ENCODE data around the gene PTPRM. TPM values are rescaled to one million over a fixed set of nuclear protein-coding genes. Genes with fewer than 3 reads are reported as not detected.

PTPRM gene
- total RNA-seq, 1 donor from 2014 or later = 32.3 TPM

- peak; percentile 11 to 65 for DNase-seq (ENCODE audit: low read depth in 2 of 2)
These were observed 634 bp downstream of the PTPRM start for GRCh38 chr18:7567474-7568425.

- DNase-seq (ENCODE audit: low read depth in 2 of 2) = peak in 1 of 2 donors; percentile 42
These were observed 1.3 kb downstream of the PTPRM start for GRCh38 chr18:7568426-7568825.

GRCh38 chr18:7571626-7572025 is 4.5 kb downstream of the PTPRM start:
- DNase-seq (ENCODE audit: low read depth in 2 of 2) = no peak

- peak in 1 of 2 donors; percentile 41 for DNase-seq (ENCODE audit: low read depth in 2 of 2)
These were observed 5.7 kb downstream of the PTPRM start for GRCh38 chr18:7572822-7573221.

GRCh38 chr18:7575465-7576028 is 8.4 kb downstream of the PTPRM start:
- DNase-seq (ENCODE audit: low read depth in 2 of 2) = peak in 1 of 2 donors; percentile 14

- no peak for DNase-seq (ENCODE audit: low read depth in 2 of 2)
These were observed 9.0 kb downstream of the PTPRM start for GRCh38 chr18:7576077-7576476.

- DNase-seq (ENCODE audit: low read depth in 2 of 2) = no peak
These were observed 9.6 kb downstream of the PTPRM start for GRCh38 chr18:7576685-7577084.

GRCh38 chr18:7577706-7578105 is 10.6 kb downstream of the PTPRM start:
- DNase-seq (ENCODE audit: low read depth in 2 of 2) = no peak

GRCh38 chr18:7579176-7579917 is 12.2 kb downstream of the PTPRM start:
- DNase-seq (ENCODE audit: low read depth in 2 of 2) = no peak

GRCh38 chr18:7579918-7580542 is 12.9 kb downstream of the PTPRM start:
- DNase-seq (ENCODE audit: low read depth in 2 of 2) = no peak

GRCh38 chr18:7584646-7585275 is 17.6 kb downstream of the PTPRM start:
- DNase-seq (ENCODE audit: low read depth in 2 of 2) = no peak

GRCh38 chr18:7585276-7585670 is 18.2 kb downstream of the PTPRM start:
- DNase-seq (ENCODE audit: low read depth in 2 of 2) = no peak

GRCh38 chr18:7586379-7586778 is 19.3 kb downstream of the PTPRM start:
- no peak for DNase-seq (ENCODE audit: low read depth in 2 of 2)

GRCh38 chr18:7590826-7591560 is 23.9 kb downstream of the PTPRM start:
- no peak for DNase-seq (ENCODE audit: low read depth in 2 of 2)

- no peak for DNase-seq (ENCODE audit: low read depth in 2 of 2)
These were observed 25.4 kb downstream of the PTPRM start for GRCh38 chr18:7592305-7593071.

- no peak for DNase-seq (ENCODE audit: low read depth in 2 of 2)
These were observed 26.2 kb downstream of the PTPRM start for GRCh38 chr18:7593218-7593819.

- no peak for DNase-seq (ENCODE audit: low read depth in 2 of 2)
These were observed 29.0 kb downstream of the PTPRM start for GRCh38 chr18:7596147-7596546.

- DNase-seq (ENCODE audit: low read depth in 2 of 2) = no peak
These were observed 30.4 kb downstream of the PTPRM start for GRCh38 chr18:7597500-7597899.

All from dermis microvascular lymphatic vessel endothelial cell (primary cell).